Kidney epithelial cell (primary cell): Measurements from ENCODE around the gene UTP25. TPM values are rescaled to one million over a fixed set of nuclear protein-coding genes. Genes with fewer than 3 reads are reported as not detected.

ENCODE experiments used
- DNase-seq: peaks from one replicate; pipeline ENCODE4 v3.0.0-alpha.2; 2010; ENCODE audit warnings: low read depth
- H3K27me3 ChIP-seq: 2 replicates; pipeline ENCODE4 v1.6.0; 2011; ENCODE audit warnings: low read length; ENCODE audit not compliant: control insufficient read depth, insufficient read depth
- H3K36me3 ChIP-seq: 2 replicates; pipeline ENCODE4 v1.5.1; 2011; ENCODE audit warnings: low read length; ENCODE audit not compliant: control insufficient read depth, insufficient read depth
- H3K4me3 ChIP-seq: 2 replicates; pipeline ENCODE4 v1.5.1; 2011; ENCODE audit warnings: low read depth, mild to moderate bottlenecking, control low read depth, low read length
- total RNA-seq: library from RNA; depleted of rRNA; stranded (reverse); fragments of >200 nt; gene quantifications from 2 replicates; pipeline ENCODE4 v1.2.3, GENCODE V29; 2015
- TF ChIP-seq, protein P1 (sequence below): IDR thresholded peaks from 2 replicates; pipeline ENCODE4 v1.5.1; 2011; ENCODE audit warnings: mild to moderate bottlenecking, moderate library complexity, low read length, control low read depth, inconsistent platforms; ENCODE audit not compliant: insufficient read depth, poor library complexity, severe bottlenecking

Gene UTP25
- total RNA-seq, 1 donor from 2014 or later = 14.6 TPM

GRCh38 chr1:209879539-209879938 lies 51.8 kb downstream of the UTP25 start:
- TF ChIP-seq, protein P1, sequence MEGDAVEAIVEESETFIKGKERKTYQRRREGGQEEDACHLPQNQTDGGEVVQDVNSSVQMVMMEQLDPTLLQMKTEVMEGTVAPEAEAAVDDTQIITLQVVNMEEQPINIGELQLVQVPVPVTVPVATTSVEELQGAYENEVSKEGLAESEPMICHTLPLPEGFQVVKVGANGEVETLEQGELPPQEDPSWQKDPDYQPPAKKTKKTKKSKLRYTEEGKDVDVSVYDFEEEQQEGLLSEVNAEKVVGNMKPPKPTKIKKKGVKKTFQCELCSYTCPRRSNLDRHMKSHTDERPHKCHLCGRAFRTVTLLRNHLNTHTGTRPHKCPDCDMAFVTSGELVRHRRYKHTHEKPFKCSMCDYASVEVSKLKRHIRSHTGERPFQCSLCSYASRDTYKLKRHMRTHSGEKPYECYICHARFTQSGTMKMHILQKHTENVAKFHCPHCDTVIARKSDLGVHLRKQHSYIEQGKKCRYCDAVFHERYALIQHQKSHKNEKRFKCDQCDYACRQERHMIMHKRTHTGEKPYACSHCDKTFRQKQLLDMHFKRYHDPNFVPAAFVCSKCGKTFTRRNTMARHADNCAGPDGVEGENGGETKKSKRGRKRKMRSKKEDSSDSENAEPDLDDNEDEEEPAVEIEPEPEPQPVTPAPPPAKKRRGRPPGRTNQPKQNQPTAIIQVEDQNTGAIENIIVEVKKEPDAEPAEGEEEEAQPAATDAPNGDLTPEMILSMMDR = no peak
- no peaks in the 10 kb centered on the region for H3K27me3 ChIP-seq
- peak; percentile 75 for DNase-seq
- H3K36me3 ChIP-seq = no peaks in the 10 kb centered on the region
- no peak overlapping the region for H3K4me3 ChIP-seq

DNA sequence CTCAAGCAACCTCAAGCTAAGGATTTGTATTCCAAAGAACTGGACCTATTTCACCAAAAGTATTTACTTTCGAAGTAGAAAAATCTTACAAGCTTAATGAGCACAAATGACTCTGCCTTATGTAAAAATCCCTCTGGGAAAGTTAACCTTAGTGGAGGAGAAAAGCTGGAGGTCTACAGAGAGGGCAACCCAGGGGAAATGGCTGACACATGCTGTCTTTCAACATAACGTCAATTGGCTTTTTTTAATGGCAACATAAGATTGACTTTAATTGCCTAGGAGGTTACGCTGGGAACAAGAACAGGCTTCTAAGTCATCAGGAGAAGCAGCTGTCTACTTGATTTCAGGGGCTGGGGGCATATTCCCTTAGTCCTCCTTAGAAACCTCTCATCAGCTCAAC lies 52.3 kb downstream of the UTP25 start:
- no peak for DNase-seq

DNA sequence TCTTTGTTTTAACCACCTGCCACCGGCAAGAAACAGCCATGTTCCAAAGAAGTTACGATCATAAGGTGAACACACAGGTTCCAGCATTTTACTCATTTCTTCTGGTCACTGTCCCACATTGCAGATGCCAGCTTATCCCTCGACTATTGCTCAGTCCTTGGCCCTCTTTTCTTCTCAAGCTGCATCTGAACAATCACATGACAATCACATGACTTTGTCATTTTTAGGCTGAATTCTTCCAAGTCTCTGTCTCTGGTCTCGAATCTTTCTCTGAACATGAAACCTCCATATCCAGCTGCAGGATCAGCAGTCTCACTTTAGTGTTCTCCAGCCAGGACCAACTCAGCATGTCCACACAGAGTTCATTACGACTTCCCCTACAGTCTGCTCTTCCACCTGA lies 53.8 kb downstream of the UTP25 start:
- Histone ChIP-seq H3K27me3 (no peaks in the 10 kb centered on the region), H3K4me3 (no peak overlapping the region), H3K36me3 (no peaks in the 10 kb centered on the region)
- TF ChIP-seq, protein P1 = no peak
- no peak for DNase-seq

More for the DNA sequence above, 52.3 kb downstream of the UTP25 start:
- Histone ChIP-seq H3K36me3 (no peaks in the 10 kb centered on the region), H3K4me3 (no peak overlapping the region), H3K27me3 (no peaks in the 10 kb centered on the region)
- TF ChIP-seq, protein P1 = no peak

DNA sequence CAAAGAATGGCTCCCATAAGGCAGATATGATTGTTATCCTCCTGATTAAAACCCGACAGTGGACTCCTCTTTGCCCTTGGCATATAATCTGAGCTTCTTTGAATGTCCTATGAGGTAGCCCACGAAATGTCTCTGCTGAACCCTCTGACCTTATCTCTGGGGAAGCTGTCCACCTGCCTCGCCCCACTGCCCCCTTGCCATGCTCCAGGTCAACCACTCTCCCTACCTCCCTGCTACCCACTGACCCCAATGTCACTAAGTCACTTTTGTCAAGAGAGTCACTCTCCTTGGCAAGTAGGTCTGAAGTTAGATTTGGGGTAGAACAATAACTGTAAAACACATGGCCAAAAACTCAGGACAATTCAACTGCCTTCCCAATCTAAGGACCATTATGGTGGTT lies 54.5 kb downstream of the UTP25 start:
- DNase-seq = no peak
- Histone ChIP-seq H3K27me3 (no peaks in the 10 kb centered on the region), H3K36me3 (no peaks in the 10 kb centered on the region), H3K4me3 (no peak overlapping the region)
- TF ChIP-seq, protein P1 = no peak

- Histone ChIP-seq H3K36me3 (no peaks in the 10 kb centered on the region), H3K27me3 (no peaks in the 10 kb centered on the region), H3K4me3 (no peak overlapping the region)
- no peak for DNase-seq
- TF ChIP-seq, protein P1 = no peak
These were observed 55.2 kb downstream of the UTP25 start for GRCh38 chr1:209882942-209883340.

GRCh38 chr1:209883341-209883971 lies 55.7 kb downstream of the UTP25 start:
- DNase-seq = peak; percentile 89
- Histone ChIP-seq H3K27me3 (no peaks in the 10 kb centered on the region), H3K36me3 (no peaks in the 10 kb centered on the region), H3K4me3 (no peak overlapping the region)
- TF ChIP-seq, protein P1 = peak; percentile 25
